Measurements from ENCODE around the gene PRKD1.

PRKD1 gene

GRCh38 chr14:29868000-29868399, 59.6 kb downstream of the PRKD1 start:
- DNase-seq (ENCODE audit: low spot score) (no peak), ATAC-seq (ENCODE audit: low read depth) (no peak)
- H3K27ac ChIP-seq (ENCODE audit: poor library complexity, severe bottlenecking): no peak overlapping the region
- H3K4me1 ChIP-seq (ENCODE audit: insufficient read depth, poor library complexity, severe bottlenecking): no peaks in the 10 kb centered on the region
- no peak overlapping the region for H3K4me3 ChIP-seq (ENCODE audit: severe bottlenecking)
- no peak for TF ChIP-seq CTCF (IDR thresholded peaks at IDR 0.05; ENCODE audit: poor library complexity, severe bottlenecking)
- no peaks in the 10 kb centered on the region for H3K36me3 ChIP-seq (ENCODE audit: low read depth)
- H3K9me3 ChIP-seq (ENCODE audit: severe bottlenecking): no peaks in the 10 kb centered on the region
- H3K27me3 ChIP-seq (ENCODE audit: insufficient read depth, poor library complexity, severe bottlenecking): peaks cover 6% of the 10 kb centered on the region

- Histone ChIP-seq H3K27me3 (ENCODE audit: insufficient read depth, poor library complexity, severe bottlenecking) (peaks cover 6% of the 10 kb centered on the region), H3K4me1 (ENCODE audit: insufficient read depth, poor library complexity, severe bottlenecking) (no peaks in the 10 kb centered on the region), H3K9me3 (ENCODE audit: severe bottlenecking) (no peaks in the 10 kb centered on the region), H3K4me3 (ENCODE audit: severe bottlenecking) (no peak overlapping the region), H3K27ac (ENCODE audit: poor library complexity, severe bottlenecking) (no peak overlapping the region), H3K36me3 (ENCODE audit: low read depth) (no peaks in the 10 kb centered on the region)
- DNase-seq (ENCODE audit: low spot score): no peak
- ATAC-seq (ENCODE audit: low read depth): no peak
- no peak for TF ChIP-seq CTCF (IDR thresholded peaks at IDR 0.05; ENCODE audit: poor library complexity, severe bottlenecking)
These were observed 62.3 kb downstream of the PRKD1 start for GRCh38 chr14:29865299-29865698.

GRCh38 chr14:29861996-29862395, 65.7 kb downstream of the PRKD1 start:
- Histone ChIP-seq H3K4me1 (ENCODE audit: insufficient read depth, poor library complexity, severe bottlenecking) (no peaks in the 10 kb centered on the region), H3K4me3 (ENCODE audit: severe bottlenecking) (no peak overlapping the region), H3K36me3 (ENCODE audit: low read depth) (no peaks in the 10 kb centered on the region), H3K9me3 (ENCODE audit: severe bottlenecking) (no peaks in the 10 kb centered on the region), H3K27ac (ENCODE audit: poor library complexity, severe bottlenecking) (no peak overlapping the region), H3K27me3 (ENCODE audit: insufficient read depth, poor library complexity, severe bottlenecking) (peaks cover 6% of the 10 kb centered on the region)
- ATAC-seq (ENCODE audit: low read depth): no peak
- DNase-seq (ENCODE audit: low spot score): no peak
- no peak for TF ChIP-seq CTCF (IDR thresholded peaks at IDR 0.05; ENCODE audit: poor library complexity, severe bottlenecking)

GRCh38 chr14:29858299-29858698, 69.3 kb downstream of the PRKD1 start:
- DNase-seq (ENCODE audit: low spot score) (no peak), ATAC-seq (ENCODE audit: low read depth) (no peak)
- H3K4me3 ChIP-seq (ENCODE audit: severe bottlenecking): no peak overlapping the region
- TF ChIP-seq CTCF (IDR thresholded peaks at IDR 0.05; ENCODE audit: poor library complexity, severe bottlenecking): no peak
- H3K27ac ChIP-seq (ENCODE audit: poor library complexity, severe bottlenecking): no peak overlapping the region
- no peaks in the 10 kb centered on the region for H3K9me3 ChIP-seq (ENCODE audit: severe bottlenecking)
- H3K27me3 ChIP-seq (ENCODE audit: insufficient read depth, poor library complexity, severe bottlenecking): peaks cover 4% of the 10 kb centered on the region
- H3K4me1 ChIP-seq (ENCODE audit: insufficient read depth, poor library complexity, severe bottlenecking): no peaks in the 10 kb centered on the region
- H3K36me3 ChIP-seq (ENCODE audit: low read depth): no peaks in the 10 kb centered on the region

- no peak for TF ChIP-seq CTCF (IDR thresholded peaks at IDR 0.05; ENCODE audit: poor library complexity, severe bottlenecking)
- Histone ChIP-seq H3K27me3 (ENCODE audit: insufficient read depth, poor library complexity, severe bottlenecking) (no peaks in the 10 kb centered on the region), H3K27ac (ENCODE audit: poor library complexity, severe bottlenecking) (no peak overlapping the region), H3K9me3 (ENCODE audit: severe bottlenecking) (no peaks in the 10 kb centered on the region), H3K4me1 (ENCODE audit: insufficient read depth, poor library complexity, severe bottlenecking) (no peaks in the 10 kb centered on the region), H3K36me3 (ENCODE audit: low read depth) (no peaks in the 10 kb centered on the region), H3K4me3 (ENCODE audit: severe bottlenecking) (no peak overlapping the region)
- ATAC-seq (ENCODE audit: low read depth): no peak
- DNase-seq (ENCODE audit: low spot score): no peak
These were observed 70.1 kb downstream of the PRKD1 start for GRCh38 chr14:29857551-29857950.

Data from RWPE2 (cell line).